Endothelial cell of umbilical vein (primary cell): ENCODE results near the gene PHACTR1. TPM values are rescaled to one million over a fixed set of nuclear protein-coding genes. Genes with fewer than 3 reads are reported as not detected.

Experiments
- BruUV-seq: library from RNA; stranded (reverse); fragments of 400-500 nt; replicated peaks from 2 replicates; lab custom pipeline; 2021; lab: Mats Ljungman, UMichigan
- CTCF ChIA-PET: fragments of 300-600, 350-600 bp; sonication (Branson Sonifier 250); formaldehyde crosslinking; loops from one replicate; lab custom pipeline; 2021; ENCODE audit warnings: antibody characterized with exemption, inconsistent platforms; lab: Charles Lee
- POLR2A ChIA-PET: fragments of 300-600, 350-600 bp; sonication (Branson Sonifier 250); formaldehyde crosslinking; loops from one replicate; lab custom pipeline; 2021; ENCODE audit warnings: antibody characterized with exemption, inconsistent platforms; lab: Charles Lee
- DNase-seq: peaks from one replicate; pipeline ENCODE4 v3.0.0-alpha.2; 2011; ENCODE audit warnings: low read depth, low spot score
- FAIRE-seq: peaks from 2 replicates; lab custom pipeline; 2011; peaks lifted over from hg19 to GRCh38; lab: Jason Lieb, UNC
- H2AFZ ChIP-seq: 2 replicates; pipeline ENCODE4 v1.6.0; 2012; ENCODE audit warnings: low read depth, low read length, control low read depth, inconsistent platforms
- H3K27ac ChIP-seq: 2 replicates; pipeline ENCODE4 v1.5.1; 2011; ENCODE audit warnings: low read depth, mild to moderate bottlenecking, control low read depth, low read length, moderate library complexity; ENCODE audit not compliant: insufficient read depth
- H3K27me3 ChIP-seq, 2 experiments: 2 replicates each; pipeline versions ENCODE4 v1.6.0 to v1.6.1; 2011; ENCODE audit warnings: low read length in 2 of 2, mixed read lengths in 1 of 2; ENCODE audit not compliant: control insufficient read depth in 2 of 2, insufficient read depth in 2 of 2
- H3K36me3 ChIP-seq, 2 experiments: 2 replicates in 1 of 2; 3 replicates in 1 of 2; pipeline ENCODE4 v1.5.1; 2011; ENCODE audit warnings: low read length in 2 of 2, mild to moderate bottlenecking in 1 of 2, moderate library complexity in 1 of 2; ENCODE audit not compliant: control insufficient read depth in 2 of 2, insufficient read depth in 2 of 2; ENCODE audit errors: extremely low read depth in 1 of 2
- H3K4me1 ChIP-seq: 3 replicates; pipeline ENCODE4 v1.5.1; 2011; ENCODE audit warnings: mild to moderate bottlenecking, low read length; ENCODE audit not compliant: control insufficient read depth, insufficient read depth; ENCODE audit errors: extremely low read depth
- H3K4me2 ChIP-seq: 2 replicates; pipeline ENCODE4 v1.6.1; 2011; ENCODE audit warnings: low read length, control low read depth, mixed read lengths; ENCODE audit not compliant: insufficient read depth
- H3K4me3 ChIP-seq, 3 experiments: fragments of 200-600 bp in 1 of 3; sonication (generic), shearing (Covaris generic) in 1 of 3; replicated peaks in 1 of 3; 2 replicates each; pipeline ENCODE4 v1.5.1; 2011 to 2016; ENCODE audit warnings: control low read depth in 3 of 3, low read length in 3 of 3, mild to moderate bottlenecking in 2 of 3, inconsistent platforms in 1 of 3, low read depth in 1 of 3, moderate library complexity in 1 of 3; ENCODE audit not compliant: insufficient read depth in 1 of 3
- H3K79me2 ChIP-seq: 2 replicates; pipeline ENCODE4 v1.6.0; 2012; ENCODE audit warnings: low read length, inconsistent platforms; ENCODE audit not compliant: control insufficient read depth, insufficient read depth
- H3K9ac ChIP-seq: replicated peaks from 2 replicates; pipeline ENCODE3; 2011; ENCODE audit warnings: low read length, control low read depth; ENCODE audit not compliant: insufficient read depth; ENCODE audit errors: extremely low read depth
- H3K9me1 ChIP-seq: replicated peaks from 3 replicates; pipeline ENCODE4 v1.6.0; 2011; ENCODE audit warnings: mild to moderate bottlenecking, low read length; ENCODE audit not compliant: control insufficient read depth, insufficient read depth; ENCODE audit errors: extremely low read depth
- H3K9me3 ChIP-seq: replicated peaks from 2 replicates; pipeline ENCODE4 v1.5.1; 2012; ENCODE audit warnings: low read length, inconsistent platforms; ENCODE audit not compliant: control insufficient read depth, insufficient read depth
- H4K20me1 ChIP-seq: replicated peaks from 2 replicates; pipeline ENCODE3; 2011; ENCODE audit warnings: mild to moderate bottlenecking, low read length; ENCODE audit not compliant: control insufficient read depth, insufficient read depth; ENCODE audit errors: extremely low read depth
- CTCF ChIP-seq, 2 donors: IDR thresholded peaks; 1 replicate in 1 of 2; 2 replicates in 1 of 2; pipeline ENCODE4 v1.5.1; 2011; ENCODE audit warnings: low read length in 2 of 2, mild to moderate bottlenecking in 2 of 2, moderate library complexity in 2 of 2, control low read depth in 1 of 2, inconsistent platforms in 1 of 2, low read depth in 1 of 2; ENCODE audit not compliant: insufficient read depth in 1 of 2; ENCODE audit errors: extremely low read depth in 1 of 2
- EZH2 ChIP-seq: IDR thresholded peaks from 2 replicates; pipeline ENCODE4 v1.6.1; 2012; ENCODE audit warnings: borderline replicate concordance, low read depth, mild to moderate bottlenecking, moderate library complexity, low read length, inconsistent platforms; ENCODE audit not compliant: severe bottlenecking
- FOS ChIP-seq: IDR thresholded peaks from 2 replicates; pipeline ENCODE4 v1.6.1; 2011; ENCODE audit warnings: mild to moderate bottlenecking, low read length, moderate library complexity, borderline replicate concordance; ENCODE audit not compliant: insufficient read depth
- GATA2 ChIP-seq: IDR thresholded peaks from 2 replicates; pipeline ENCODE4 v1.7.0; 2011; ENCODE audit warnings: low read depth, mild to moderate bottlenecking, moderate library complexity, mixed read lengths, low read length; ENCODE audit not compliant: insufficient read length, insufficient read depth
- JUN ChIP-seq: IDR thresholded peaks from 2 replicates; pipeline ENCODE4 v1.6.1; 2011; ENCODE audit warnings: borderline replicate concordance, low read depth; ENCODE audit not compliant: insufficient read length, insufficient read depth
- MAX ChIP-seq: IDR thresholded peaks from 2 replicates; pipeline ENCODE4 v1.6.1; 2011; ENCODE audit not compliant: insufficient read depth, insufficient read length
- MYC ChIP-seq: IDR thresholded peaks from one replicate; pipeline ENCODE4 v1.6.1; 2011; ENCODE audit warnings: mild to moderate bottlenecking, low read depth, low read length
- POLR2A ChIP-seq: IDR thresholded peaks from 2 replicates; pipeline ENCODE4 v1.6.1; 2012; ENCODE audit warnings: low read depth, mild to moderate bottlenecking, control low read depth, low read length
- POLR2AphosphoS5 ChIP-seq: IDR thresholded peaks from 2 replicates; pipeline ENCODE4 v1.6.1; 2012; ENCODE audit warnings: low read depth, mild to moderate bottlenecking, control low read depth, low read length, moderate library complexity; ENCODE audit not compliant: insufficient read depth
- dilution Hi-C: fragments of 300-500 bp; cut with MboI; formaldehyde crosslinking; loops from one replicate; pipeline ENCODE4 v1.15.0; 2019; ENCODE audit warnings: low sequenced_read_pairs; ENCODE audit not compliant: extremely low pct_ligation_motif_present
- intact Hi-C: fragments of 100-400 bp; cut with micrococcal nuclease; formaldehyde crosslinking; loops from one replicate; pipeline ENCODE4 v1.10.0; 2022
- polyA plus RNA-seq, 4 experiments: library from polyadenylated mRNA; depleted of rRNA in 3 of 4; stranded (reverse) in 3 of 4; unstranded in 1 of 4; fragments of >200 nt; gene quantifications; 2 replicates each; pipeline versions ENCODE4 v1.2.1 to v1.2.3, GENCODE V29; 2011 to 2012; ENCODE audit warnings: missing spikeins in 1 of 4
- total RNA-seq: library from RNA; stranded (reverse); gene quantifications from 2 replicates; pipeline ENCODE4 v1.2.3, GENCODE V29; 2021

PHACTR1 gene
- total and polyA plus RNA-seq, 2 donors (not counting 3 experiments of a cell fraction or from before 2014, with no cell fraction given), result 2.4 to 23.2 TPM

GRCh38 chr6:13303668-13304017, 587.1 kb downstream of the PHACTR1 start:
- Histone ChIP-seq H4K20me1 (no peaks in the 10 kb centered on the region), H3K4me2 (peak overlapping the region; percentile 54), H3K36me3 (peaks cover 0 to 6% of the 10 kb centered on the region in 2 experiments), H3K9me3 (no peaks in the 10 kb centered on the region), H3K9ac (peak overlapping the region; percentile 72), H3K27me3 (no peaks in the 10 kb centered on the region), H2AFZ (no peak overlapping the region), H3K9me1 (no peaks in the 10 kb centered on the region), H3K27ac (peak overlapping the region; percentile 86), H3K79me2 (no peaks in the 10 kb centered on the region), H3K4me1 (peaks cover 43% of the 10 kb centered on the region), H3K4me3 (peak overlapping the region in 1 of 3 experiments; percentile 15)
- BruUV-seq, result no TSS peak
- dilution Hi-C loops (no loop called here), intact Hi-C loops (loop anchor here (1.0 to 10.0 kb wide), 6 partner anchors 25 to 669 kb away; partner anchors contain the start of genes RANBP9 and TBC1D7)
- ChIA-PET CTCF (interaction anchor here (0.8 to 3.5 kb wide), 7 partner anchors 19 to 392 kb away, joined by 3 to 23 read pairs (median 4); partner anchors contain the start of genes NOL7 and SIRT5), POLR2A (interaction anchor here (0.6 kb wide), 1 partner anchor 13 kb away, joined by 4 read pairs; no protein-coding TSS in a partner anchor)
- DNase-seq, result peak; percentile 80
- no peak for FAIRE-seq
- no peak for TF ChIP-seq FOS
- no peak for TF ChIP-seq POLR2AphosphoS5
- no peak for TF ChIP-seq MAX
- TF ChIP-seq POLR2A, result no peak
- no peak for TF ChIP-seq JUN
- no peak for TF ChIP-seq EZH2
- no peak for TF ChIP-seq MYC
- TF ChIP-seq GATA2, result no peak
- TF ChIP-seq CTCF (IDR thresholded peaks at IDR 0.05; ENCODE audit: extremely low read depth in 1 of 2, insufficient read depth in 1 of 2, low read depth in 1 of 2, low read length in 2 of 2), result no peak
